MM.1S (cell line): ENCODE results near the gene FOXA3.
"Not testable (repeated sequence)": the region's sequence is repeated elsewhere in the genome, so short reads cannot be mapped to it uniquely, and the experiment has no call there.

ENCODE experiments used
- CTCF ChIP-seq: fragments of 300-600 bp; sonication (generic); IDR thresholded peaks from 2 replicates; pipeline ENCODE4 v1.5.1; 2016; ENCODE audit warnings: antibody characterized with exemption, low read length, mixed read lengths
- EZH2 ChIP-seq: fragments of 300-600 bp; sonication (generic); optimal IDR thresholded peaks from 2 replicates; pipeline ENCODE3; 2017; ENCODE audit warnings: low read depth, mild to moderate bottlenecking, antibody characterized with exemption, low read length, mixed read lengths

DNA sequence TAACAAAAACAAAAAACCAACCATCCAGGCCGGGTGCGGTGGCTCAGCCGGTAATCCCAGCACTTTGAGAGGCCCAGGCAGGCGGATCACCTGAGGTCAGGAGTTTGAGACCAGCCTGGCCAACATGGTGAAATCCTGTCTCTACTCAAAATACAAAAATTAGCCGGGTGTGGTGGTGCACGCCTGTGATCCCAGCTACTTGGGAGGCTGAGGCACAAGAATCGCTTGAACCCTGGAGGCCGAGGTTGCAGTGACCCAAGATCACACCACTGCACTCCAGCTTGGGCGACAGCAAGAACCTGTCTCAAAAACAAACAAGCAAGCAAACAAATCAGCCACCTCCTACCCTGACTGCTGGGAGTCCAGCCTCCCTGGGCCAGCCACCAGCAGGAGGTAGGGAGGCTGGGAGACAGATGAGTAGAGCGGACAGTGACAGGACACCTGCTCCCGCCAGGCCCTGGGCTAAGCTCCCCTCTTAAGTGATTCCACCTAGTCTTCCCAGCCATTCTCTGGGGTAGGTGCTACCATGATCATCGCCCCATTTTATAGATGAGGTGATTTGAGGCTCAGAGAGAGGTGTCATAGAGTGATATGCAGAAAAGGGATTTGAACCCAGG lies 32.0 kb downstream of the FOXA3 start:
- TF ChIP-seq EZH2, CTCF: not testable (repeated sequence)
